ENCODE results near the gene GAS7. TPM values are rescaled to one million over a fixed set of nuclear protein-coding genes. Genes with fewer than 3 reads are reported as not detected.

GAS7 gene
- total RNA-seq, 1 donor from 2014 or later: 47.7 TPM

GRCh38 chr17:10234033-10234432, 35.6 kb upstream of the GAS7 start:
- Mint-ChIP-seq H3K36me3 (no peaks in the 10 kb centered on the region), H3K4me1 (no peaks in the 10 kb centered on the region), H3K27me3 (ENCODE audit: low read depth) (no peaks in the 10 kb centered on the region), H3K27ac (no peak overlapping the region), H3K4me3 (no peak overlapping the region), H3K9me3 (peaks cover 14% of the 10 kb centered on the region)
- DNase-seq (ENCODE audit: low spot score in 2 of 2, unreplicated experiment in 2 of 2): no peak
- TF ChIP-seq CTCF (IDR thresholded peaks at IDR 0.05; ENCODE audit: unreplicated experiment): no peak

GRCh38 chr17:10233161-10233560, 34.8 kb upstream of the GAS7 start:
- DNase-seq (ENCODE audit: low spot score in 2 of 2, unreplicated experiment in 2 of 2): no peak
- Mint-ChIP-seq H3K9me3 (peaks cover 14% of the 10 kb centered on the region), H3K27me3 (ENCODE audit: low read depth) (no peaks in the 10 kb centered on the region), H3K36me3 (no peaks in the 10 kb centered on the region), H3K27ac (no peak overlapping the region), H3K4me3 (no peak overlapping the region), H3K4me1 (no peaks in the 10 kb centered on the region)
- no peak for TF ChIP-seq CTCF (IDR thresholded peaks at IDR 0.05; ENCODE audit: unreplicated experiment)

GRCh38 chr17:10229181-10229580, 30.8 kb upstream of the GAS7 start:
- no peak for TF ChIP-seq CTCF (IDR thresholded peaks at IDR 0.05; ENCODE audit: unreplicated experiment)
- H3K27me3 Mint-ChIP-seq (ENCODE audit: low read depth): no peaks in the 10 kb centered on the region
- no peaks in the 10 kb centered on the region for H3K36me3 Mint-ChIP-seq
- no peak overlapping the region for H3K27ac Mint-ChIP-seq
- no peak overlapping the region for H3K4me3 Mint-ChIP-seq
- no peak for DNase-seq (ENCODE audit: low spot score in 2 of 2, unreplicated experiment in 2 of 2)
- peaks cover 6% of the 10 kb centered on the region for H3K4me1 Mint-ChIP-seq
- peaks cover 14% of the 10 kb centered on the region for H3K9me3 Mint-ChIP-seq

GRCh38 chr17:10226930-10227695, 28.7 kb upstream of the GAS7 start:
- Mint-ChIP-seq H3K9me3 (peaks cover 15% of the 10 kb centered on the region), H3K27ac (no peak overlapping the region), H3K4me3 (no peak overlapping the region), H3K27me3 (ENCODE audit: low read depth) (no peaks in the 10 kb centered on the region), H3K4me1 (peaks cover 6% of the 10 kb centered on the region), H3K36me3 (no peaks in the 10 kb centered on the region)
- DNase-seq (ENCODE audit: low spot score in 2 of 2, unreplicated experiment in 2 of 2): peak; percentile 36 to 66
- TF ChIP-seq CTCF (IDR thresholded peaks at IDR 0.05; ENCODE audit: unreplicated experiment): peak; percentile 81

- Mint-ChIP-seq H3K4me3 (no peak overlapping the region), H3K9me3 (peaks cover 9% of the 10 kb centered on the region), H3K27ac (no peak overlapping the region), H3K36me3 (no peaks in the 10 kb centered on the region), H3K27me3 (ENCODE audit: low read depth) (no peaks in the 10 kb centered on the region), H3K4me1 (peaks cover 6% of the 10 kb centered on the region)
- DNase-seq (ENCODE audit: low spot score in 2 of 2, unreplicated experiment in 2 of 2): no peak
- no peak for TF ChIP-seq CTCF (IDR thresholded peaks at IDR 0.05; ENCODE audit: unreplicated experiment)
Observed at GRCh38 chr17:10224582-10225195, 26.3 kb upstream of the GAS7 start.
